Neural cell (in vitro differentiated cells): ENCODE measurements around the gene FAM98B.

Experiments
- CTCF ChIP-seq: fragments of 450-650 bp; IDR thresholded peaks from 2 replicates; pipeline ENCODE4 v1.5.1; 2014; ENCODE audit warnings: antibody characterized with exemption, mild to moderate bottlenecking, moderate library complexity; ENCODE audit not compliant: poor library complexity, severe bottlenecking
- EP300 ChIP-seq: fragments of 450-650 bp; conservative IDR thresholded peaks from 2 replicates; pipeline ENCODE4 v1.6.1; 2014; ENCODE audit warnings: antibody characterized with exemption, mild to moderate bottlenecking, moderate library complexity; ENCODE audit not compliant: poor library complexity, severe bottlenecking
- EZH2 ChIP-seq: fragments of 200-600, 300-800 bp; shearing (Covaris generic), sonication (generic); IDR thresholded peaks from 2 replicates; pipeline ENCODE4 v1.6.1; 2014; ENCODE audit warnings: antibody characterized with exemption, low read length, borderline replicate concordance, mild to moderate bottlenecking; ENCODE audit not compliant: insufficient read depth, poor library complexity, severe bottlenecking
- POLR2AphosphoS5 ChIP-seq: IDR thresholded peaks from 2 replicates; pipeline ENCODE4 v1.6.1; 2012
- RAD21 ChIP-seq: fragments of 450-650 bp; conservative IDR thresholded peaks from 2 replicates; pipeline ENCODE4 v1.6.1; 2014; ENCODE audit warnings: antibody characterized with exemption, mild to moderate bottlenecking, moderate library complexity
- TF ChIP-seq, protein P1 (sequence below): IDR thresholded peaks from 2 replicates; pipeline ENCODE4 v1.6.1; 2012; ENCODE audit warnings: borderline replicate concordance

DNA sequence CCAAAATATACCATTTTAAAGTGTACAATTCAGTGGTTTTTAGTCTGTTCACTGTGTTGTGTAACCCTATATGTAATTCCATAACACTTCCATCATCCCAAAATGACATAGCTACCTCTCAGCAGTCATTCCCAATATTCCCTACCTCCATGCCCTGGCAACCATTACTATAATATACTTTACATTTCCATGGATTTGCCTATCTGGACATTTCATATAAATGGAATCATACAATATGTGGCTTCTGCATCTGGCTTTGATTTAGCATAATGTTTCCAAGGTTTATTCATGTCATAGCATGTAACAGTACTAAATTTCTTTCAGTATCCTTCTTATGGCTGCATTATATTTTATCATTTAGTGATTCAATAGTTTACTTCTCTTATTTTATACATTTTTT, 25.3 kb downstream of the FAM98B start:
- no peak for TF ChIP-seq CTCF
- TF ChIP-seq, protein P1, sequence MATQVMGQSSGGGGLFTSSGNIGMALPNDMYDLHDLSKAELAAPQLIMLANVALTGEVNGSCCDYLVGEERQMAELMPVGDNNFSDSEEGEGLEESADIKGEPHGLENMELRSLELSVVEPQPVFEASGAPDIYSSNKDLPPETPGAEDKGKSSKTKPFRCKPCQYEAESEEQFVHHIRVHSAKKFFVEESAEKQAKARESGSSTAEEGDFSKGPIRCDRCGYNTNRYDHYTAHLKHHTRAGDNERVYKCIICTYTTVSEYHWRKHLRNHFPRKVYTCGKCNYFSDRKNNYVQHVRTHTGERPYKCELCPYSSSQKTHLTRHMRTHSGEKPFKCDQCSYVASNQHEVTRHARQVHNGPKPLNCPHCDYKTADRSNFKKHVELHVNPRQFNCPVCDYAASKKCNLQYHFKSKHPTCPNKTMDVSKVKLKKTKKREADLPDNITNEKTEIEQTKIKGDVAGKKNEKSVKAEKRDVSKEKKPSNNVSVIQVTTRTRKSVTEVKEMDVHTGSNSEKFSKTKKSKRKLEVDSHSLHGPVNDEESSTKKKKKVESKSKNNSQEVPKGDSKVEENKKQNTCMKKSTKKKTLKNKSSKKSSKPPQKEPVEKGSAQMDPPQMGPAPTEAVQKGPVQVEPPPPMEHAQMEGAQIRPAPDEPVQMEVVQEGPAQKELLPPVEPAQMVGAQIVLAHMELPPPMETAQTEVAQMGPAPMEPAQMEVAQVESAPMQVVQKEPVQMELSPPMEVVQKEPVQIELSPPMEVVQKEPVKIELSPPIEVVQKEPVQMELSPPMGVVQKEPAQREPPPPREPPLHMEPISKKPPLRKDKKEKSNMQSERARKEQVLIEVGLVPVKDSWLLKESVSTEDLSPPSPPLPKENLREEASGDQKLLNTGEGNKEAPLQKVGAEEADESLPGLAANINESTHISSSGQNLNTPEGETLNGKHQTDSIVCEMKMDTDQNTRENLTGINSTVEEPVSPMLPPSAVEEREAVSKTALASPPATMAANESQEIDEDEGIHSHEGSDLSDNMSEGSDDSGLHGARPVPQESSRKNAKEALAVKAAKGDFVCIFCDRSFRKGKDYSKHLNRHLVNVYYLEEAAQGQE: no peak
- TF ChIP-seq POLR2AphosphoS5: no peak
- no peak for TF ChIP-seq EZH2
- no peak for TF ChIP-seq RAD21
- no peak for TF ChIP-seq EP300
